SK-N-MC (cell line): ENCODE data around the gene KCNT2.

Experiments
- FOXP2 ChIP-seq: optimal IDR thresholded peaks from 2 replicates; pipeline ENCODE3; 2011; ENCODE audit warnings: mild to moderate bottlenecking, moderate library complexity; ENCODE audit not compliant: insufficient read depth; ENCODE audit errors: extremely low read length, control extremely low read depth
- POLR2AphosphoS5 ChIP-seq: IDR thresholded peaks from 2 replicates; pipeline ENCODE4 v1.6.1; 2012; ENCODE audit warnings: mild to moderate bottlenecking, low read depth, low read length, borderline replicate concordance

- TF ChIP-seq POLR2AphosphoS5 (no peak), FOXP2 (no peak)
Measured at GRCh38 chr1:196412326-196412725, 195.9 kb downstream of the KCNT2 start.
